ENCODE data around the gene RNF223.

GRCh38 chr1:1042835-1043234 is 31.3 kb downstream of the RNF223 start:
- TF ChIP-seq CTCF (IDR thresholded peaks at IDR 0.05; ENCODE audit: extremely low read depth in 1 of 2, insufficient read depth in 1 of 2, low read depth in 1 of 2, low read length in 2 of 2) (no peak), POLR2A (IDR thresholded peaks at IDR 0.05; ENCODE audit: low read depth, low read length) (no peak)
